ENCODE measurements around the gene FGFBP3.

FGFBP3 gene

GRCh38 chr10:91909117-91909677, at the start of gene FGFBP3:
Gene FGFBP3 (minus strand): TSS chr10:91909486. CDS start chr10:91908969, 517 bp downstream.
- Mint-ChIP-seq H3K4me1 (peaks cover 25% of the 10 kb centered on the region), H3K4me3 (peak within 1 kb of the TSS; percentile 85), H3K36me3 (ENCODE audit: low read depth) (peaks cover 5% of the 10 kb centered on the region), H3K27me3 (peaks cover 14% of the 10 kb centered on the region), H3K9me3 (no peaks in the 10 kb centered on the region), H3K27ac (peak within 1 kb of the TSS; percentile 83)
- ATAC-seq (peak; percentile 54), DNase-seq (peak; percentile 51)

GRCh38 chr10:91957091-91957490, 47.8 kb upstream of the FGFBP3 start:
- no peaks in the 10 kb centered on the region for H3K9me3 Mint-ChIP-seq
- ATAC-seq (no peak), DNase-seq (no peak)
- H3K27ac Mint-ChIP-seq: no peak overlapping the region
- H3K27me3 Mint-ChIP-seq: no peaks in the 10 kb centered on the region
- peaks cover 57% of the 10 kb centered on the region for H3K36me3 Mint-ChIP-seq (ENCODE audit: low read depth)
- no peak overlapping the region for H3K4me3 Mint-ChIP-seq
- no peaks in the 10 kb centered on the region for H3K4me1 Mint-ChIP-seq

- H3K36me3 Mint-ChIP-seq (ENCODE audit: low read depth): peaks cover 55% of the 10 kb centered on the region
- no peaks in the 10 kb centered on the region for H3K9me3 Mint-ChIP-seq
- no peak overlapping the region for H3K27ac Mint-ChIP-seq
- H3K4me1 Mint-ChIP-seq: no peaks in the 10 kb centered on the region
- H3K27me3 Mint-ChIP-seq: no peaks in the 10 kb centered on the region
- DNase-seq: no peak
- no peak for ATAC-seq
- no peak overlapping the region for H3K4me3 Mint-ChIP-seq
Observed at GRCh38 chr10:91955114-91955513, 45.8 kb upstream of the FGFBP3 start.

GRCh38 chr10:91953600-91954160, 44.4 kb upstream of the FGFBP3 start:
- peaks cover 52% of the 10 kb centered on the region for H3K36me3 Mint-ChIP-seq (ENCODE audit: low read depth)
- H3K27ac Mint-ChIP-seq: no peak overlapping the region
- ATAC-seq: no peak
- no peak for DNase-seq
- H3K9me3 Mint-ChIP-seq: no peaks in the 10 kb centered on the region
- no peak overlapping the region for H3K4me3 Mint-ChIP-seq
- H3K27me3 Mint-ChIP-seq: no peaks in the 10 kb centered on the region
- H3K4me1 Mint-ChIP-seq: no peaks in the 10 kb centered on the region

- Mint-ChIP-seq H3K9me3 (no peaks in the 10 kb centered on the region), H3K27ac (peak overlapping the region; percentile 86), H3K4me3 (peak overlapping the region; percentile 67), H3K4me1 (peaks cover 33% of the 10 kb centered on the region), H3K36me3 (ENCODE audit: low read depth) (peaks cover 52% of the 10 kb centered on the region), H3K27me3 (no peaks in the 10 kb centered on the region)
- DNase-seq: no peak
- peak; percentile 99 for ATAC-seq
Observed at GRCh38 chr10:91944880-91945630, 35.8 kb upstream of the FGFBP3 start.

- no peaks in the 10 kb centered on the region for H3K27me3 Mint-ChIP-seq
- H3K4me1 Mint-ChIP-seq: peaks cover 38% of the 10 kb centered on the region
- H3K27ac Mint-ChIP-seq: no peak overlapping the region
- no peaks in the 10 kb centered on the region for H3K9me3 Mint-ChIP-seq
- no peak overlapping the region for H3K4me3 Mint-ChIP-seq
- no peak for ATAC-seq
- DNase-seq: no peak
- H3K36me3 Mint-ChIP-seq (ENCODE audit: low read depth): peaks cover 56% of the 10 kb centered on the region
Observed at GRCh38 chr10:91941426-91941825, 32.1 kb upstream of the FGFBP3 start.

GRCh38 chr10:91939653-91940052, 30.4 kb upstream of the FGFBP3 start:
- H3K4me1 Mint-ChIP-seq: peaks cover 25% of the 10 kb centered on the region
- DNase-seq (no peak), ATAC-seq (no peak)
- H3K9me3 Mint-ChIP-seq: no peaks in the 10 kb centered on the region
- peaks cover 58% of the 10 kb centered on the region for H3K36me3 Mint-ChIP-seq (ENCODE audit: low read depth)
- no peaks in the 10 kb centered on the region for H3K27me3 Mint-ChIP-seq
- no peak overlapping the region for H3K27ac Mint-ChIP-seq
- H3K4me3 Mint-ChIP-seq: no peak overlapping the region

GRCh38 chr10:91935886-91936285, 26.6 kb upstream of the FGFBP3 start:
- ATAC-seq (no peak), DNase-seq (no peak)
- H3K27me3 Mint-ChIP-seq: no peaks in the 10 kb centered on the region
- H3K9me3 Mint-ChIP-seq: no peaks in the 10 kb centered on the region
- peaks cover 42% of the 10 kb centered on the region for H3K4me1 Mint-ChIP-seq
- no peak overlapping the region for H3K4me3 Mint-ChIP-seq
- peaks cover 61% of the 10 kb centered on the region for H3K36me3 Mint-ChIP-seq (ENCODE audit: low read depth)
- no peak overlapping the region for H3K27ac Mint-ChIP-seq

- Mint-ChIP-seq H3K27ac (no peak overlapping the region), H3K4me3 (no peak overlapping the region), H3K9me3 (no peaks in the 10 kb centered on the region), H3K36me3 (ENCODE audit: low read depth) (peaks cover 51% of the 10 kb centered on the region), H3K27me3 (no peaks in the 10 kb centered on the region), H3K4me1 (peaks cover 47% of the 10 kb centered on the region)
- ATAC-seq: no peak
- DNase-seq: no peak
Observed at GRCh38 chr10:91932737-91933136, 23.5 kb upstream of the FGFBP3 start.

GRCh38 chr10:91931526-91932190, 22.4 kb upstream of the FGFBP3 start:
- no peaks in the 10 kb centered on the region for H3K27me3 Mint-ChIP-seq
- ATAC-seq (no peak), DNase-seq (no peak)
- no peak overlapping the region for H3K4me3 Mint-ChIP-seq
- H3K9me3 Mint-ChIP-seq: no peaks in the 10 kb centered on the region
- H3K27ac Mint-ChIP-seq: no peak overlapping the region
- peaks cover 53% of the 10 kb centered on the region for H3K4me1 Mint-ChIP-seq
- H3K36me3 Mint-ChIP-seq (ENCODE audit: low read depth): peaks cover 48% of the 10 kb centered on the region

GRCh38 chr10:91930939-91931338, 21.7 kb upstream of the FGFBP3 start:
- Mint-ChIP-seq H3K36me3 (ENCODE audit: low read depth) (peaks cover 48% of the 10 kb centered on the region), H3K4me1 (peaks cover 61% of the 10 kb centered on the region), H3K27ac (no peak overlapping the region), H3K27me3 (no peaks in the 10 kb centered on the region), H3K4me3 (no peak overlapping the region), H3K9me3 (no peaks in the 10 kb centered on the region)
- no peak for DNase-seq
- no peak for ATAC-seq

- H3K4me3 Mint-ChIP-seq: peak overlapping the region; percentile 90
- ATAC-seq (no peak), DNase-seq (no peak)
- peaks cover 21% of the 10 kb centered on the region for H3K36me3 Mint-ChIP-seq (ENCODE audit: low read depth)
- no peak overlapping the region for H3K27ac Mint-ChIP-seq
- peaks cover 52% of the 10 kb centered on the region for H3K4me1 Mint-ChIP-seq
- no peaks in the 10 kb centered on the region for H3K27me3 Mint-ChIP-seq
- H3K9me3 Mint-ChIP-seq: no peaks in the 10 kb centered on the region
Observed at GRCh38 chr10:91925022-91925320, 15.7 kb upstream of the FGFBP3 start.

- Mint-ChIP-seq H3K9me3 (no peaks in the 10 kb centered on the region), H3K27ac (peak overlapping the region; percentile 96), H3K36me3 (ENCODE audit: low read depth) (peaks cover 21% of the 10 kb centered on the region), H3K4me1 (peaks cover 52% of the 10 kb centered on the region), H3K4me3 (peak overlapping the region; percentile 90), H3K27me3 (no peaks in the 10 kb centered on the region)
- no peak for DNase-seq
- no peak for ATAC-seq
Observed at GRCh38 chr10:91924212-91925021, 15.1 kb upstream of the FGFBP3 start.

All from activated naive CD8-positive, alpha-beta T cell treated with anti-CD3 and anti-CD28 coated beads, Interleukin-2, amount 50 U/mL, for 24 hours (primary cell).